T-helper 2 cell treated with Interferon-gamma antibody and Interleukin-4, amounts not matched to agents 5 μg/mL and 100 μg/mL, for 36 hours (primary cell): ENCODE data around the gene PAQR6.
A peak's percentile ranks its signal among the peaks of the same experiment; 100 is the strongest.

Experiments used
- DNase-seq: peaks from one replicate; pipeline ENCODE4 v3.0.0; 2021; ENCODE audit warnings: low spot score
- H3K27ac Mint-ChIP-seq: one replicate; pipeline ENCODE4 v1.8.0; 2021; ENCODE audit warnings: mild to moderate bottlenecking, mixed read lengths
- H3K27me3 Mint-ChIP-seq: one replicate; pipeline ENCODE4 v1.8.0; 2021; ENCODE audit warnings: low read depth, mixed read lengths
- H3K36me3 Mint-ChIP-seq: one replicate; pipeline ENCODE4 v1.8.0; 2021; ENCODE audit warnings: low read depth, mixed read lengths
- H3K4me1 Mint-ChIP-seq: one replicate; pipeline ENCODE4 v1.8.0; 2021; ENCODE audit warnings: low read depth, mixed read lengths
- H3K4me3 Mint-ChIP-seq: one replicate; pipeline ENCODE4 v1.8.0; 2022; ENCODE audit warnings: mild to moderate bottlenecking, moderate library complexity, mixed read lengths
- H3K9me3 Mint-ChIP-seq: one replicate; pipeline ENCODE4 v1.8.0; 2021; ENCODE audit warnings: mixed read lengths

Gene PAQR6

GRCh38 chr1:156247460-156248322 lies at the start of gene PAQR6:
Gene PAQR6, minus strand, starts transcription at chr1:156248056. Its CDS starts 1,325 bp downstream, at chr1:156246731.
- Mint-ChIP-seq H3K36me3 (peaks cover 25% of the 10 kb centered on the region), H3K27me3 (no peaks in the 10 kb centered on the region), H3K4me1 (peaks cover 32% of the 10 kb centered on the region), H3K4me3 (no peak within 1 kb of the TSS), H3K9me3 (no peaks in the 10 kb centered on the region), H3K27ac (peak within 1 kb of the TSS; percentile 4)
- no peak for DNase-seq

DNA sequence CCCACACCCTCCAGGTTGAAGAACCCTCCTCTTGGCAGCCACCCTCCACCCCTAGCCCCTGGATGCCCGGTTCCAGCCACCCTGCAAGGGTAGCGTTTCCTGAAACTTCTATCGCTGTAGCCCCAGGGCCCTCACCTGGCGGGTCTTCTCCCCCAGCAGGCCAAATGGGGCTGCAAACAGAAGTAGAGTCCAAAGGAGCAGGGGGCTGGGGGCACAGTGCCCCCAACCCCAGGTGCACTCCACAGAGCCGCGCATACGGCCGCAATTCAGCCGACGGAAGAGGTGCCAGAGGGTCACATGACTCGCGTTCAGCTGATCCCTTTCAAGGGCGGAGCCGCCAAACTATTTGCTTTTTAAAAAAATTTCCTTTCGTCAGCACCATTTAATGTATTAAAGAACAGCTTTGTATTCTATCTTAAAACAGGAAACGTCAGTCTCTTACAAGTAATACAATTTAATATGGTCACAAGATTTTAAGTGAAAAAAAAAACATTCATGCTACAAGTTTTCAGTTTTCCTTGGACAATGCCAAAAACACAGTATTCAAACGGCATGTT lies 47.6 kb upstream of the PAQR6 start, which contains the start of gene GLMP:
TSS of gene GLMP (minus strand) at position 289 of the 557 bp plus-strand sequence. CDS start at position 255, 34 bp downstream.
- Mint-ChIP-seq H3K36me3 (no peaks in the 10 kb centered on the region), H3K27me3 (no peaks in the 10 kb centered on the region), H3K4me3 (peak within 1 kb of the TSS; percentile 90), H3K27ac (peak within 1 kb of the TSS; percentile 86), H3K4me1 (peaks cover 9% of the 10 kb centered on the region), H3K9me3 (no peaks in the 10 kb centered on the region)
- peak; percentile 41 for DNase-seq

GRCh38 chr1:156293895-156294294 lies 46.0 kb upstream of the PAQR6 start:
- no peaks in the 10 kb centered on the region for H3K36me3 Mint-ChIP-seq
- H3K4me1 Mint-ChIP-seq: peaks cover 9% of the 10 kb centered on the region
- H3K4me3 Mint-ChIP-seq: peak overlapping the region; percentile 26
- no peak overlapping the region for H3K27ac Mint-ChIP-seq
- H3K9me3 Mint-ChIP-seq: no peaks in the 10 kb centered on the region
- DNase-seq: no peak
- no peaks in the 10 kb centered on the region for H3K27me3 Mint-ChIP-seq

DNA sequence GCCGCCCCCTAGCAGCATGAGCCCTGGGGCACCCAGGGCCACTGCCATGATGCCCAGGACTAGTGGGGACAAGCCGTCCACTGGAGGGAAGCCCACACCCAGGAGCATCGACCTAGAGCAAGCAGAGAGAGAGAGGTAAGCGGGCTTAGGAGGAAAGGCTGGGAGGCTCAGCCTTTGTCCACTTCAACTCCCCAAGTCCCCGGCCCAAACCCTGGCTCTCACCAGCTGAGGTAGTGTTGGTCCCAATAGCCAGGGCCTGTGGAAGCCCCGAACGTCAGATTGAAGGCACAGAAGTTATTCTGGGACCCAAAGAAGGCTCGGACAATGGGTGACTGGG lies 45.2 kb upstream of the PAQR6 start:
- Mint-ChIP-seq H3K27me3 (no peaks in the 10 kb centered on the region), H3K4me3 (no peak overlapping the region), H3K4me1 (peaks cover 9% of the 10 kb centered on the region), H3K9me3 (no peaks in the 10 kb centered on the region), H3K27ac (no peak overlapping the region), H3K36me3 (peaks cover 3% of the 10 kb centered on the region)
- no peak for DNase-seq

- Mint-ChIP-seq H3K4me1 (peaks cover 9% of the 10 kb centered on the region), H3K27ac (peak overlapping the region; percentile 48), H3K27me3 (no peaks in the 10 kb centered on the region), H3K4me3 (peak overlapping the region; percentile 68), H3K36me3 (peaks cover 3% of the 10 kb centered on the region), H3K9me3 (no peaks in the 10 kb centered on the region)
- DNase-seq: peak; percentile 20
These were observed 43.6 kb upstream of the PAQR6 start for GRCh38 chr1:156291226-156292061.

DNA sequence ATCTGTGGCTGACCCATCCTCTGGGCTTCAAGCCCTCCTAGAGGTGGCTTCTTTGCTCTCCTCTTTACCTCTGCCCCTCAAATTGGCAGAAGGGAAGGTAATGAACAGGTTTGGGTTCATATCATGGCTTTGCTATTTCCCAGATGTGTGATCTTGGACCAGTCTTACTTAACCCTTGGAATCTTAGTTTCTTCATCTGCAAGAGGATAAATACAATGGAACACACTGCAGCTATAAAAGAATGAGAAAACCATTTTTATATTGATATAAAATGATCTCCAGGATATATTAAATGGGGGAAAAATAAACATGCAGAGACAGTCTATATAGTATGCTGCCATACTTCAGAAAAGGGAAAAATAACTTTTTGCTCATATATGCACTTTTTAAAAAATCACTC lies 42.0 kb upstream of the PAQR6 start:
- no peak for DNase-seq
- Mint-ChIP-seq H3K36me3 (peaks cover 4% of the 10 kb centered on the region), H3K27me3 (no peaks in the 10 kb centered on the region), H3K4me3 (no peak overlapping the region), H3K27ac (no peak overlapping the region), H3K4me1 (peaks cover 5% of the 10 kb centered on the region), H3K9me3 (no peaks in the 10 kb centered on the region)

- no peak for DNase-seq
- no peak overlapping the region for H3K4me3 Mint-ChIP-seq
- H3K36me3 Mint-ChIP-seq: peaks cover 10% of the 10 kb centered on the region
- H3K4me1 Mint-ChIP-seq: peaks cover 17% of the 10 kb centered on the region
- no peaks in the 10 kb centered on the region for H3K27me3 Mint-ChIP-seq
- no peak overlapping the region for H3K27ac Mint-ChIP-seq
- no peaks in the 10 kb centered on the region for H3K9me3 Mint-ChIP-seq
These were observed 38.2 kb upstream of the PAQR6 start for GRCh38 chr1:156286061-156286460.

- H3K4me1 Mint-ChIP-seq: peaks cover 23% of the 10 kb centered on the region
- no peak for DNase-seq
- H3K36me3 Mint-ChIP-seq: peaks cover 10% of the 10 kb centered on the region
- no peak overlapping the region for H3K27ac Mint-ChIP-seq
- no peaks in the 10 kb centered on the region for H3K27me3 Mint-ChIP-seq
- no peak overlapping the region for H3K4me3 Mint-ChIP-seq
- no peaks in the 10 kb centered on the region for H3K9me3 Mint-ChIP-seq
These were observed 37.6 kb upstream of the PAQR6 start for GRCh38 chr1:156285437-156285836.

DNA sequence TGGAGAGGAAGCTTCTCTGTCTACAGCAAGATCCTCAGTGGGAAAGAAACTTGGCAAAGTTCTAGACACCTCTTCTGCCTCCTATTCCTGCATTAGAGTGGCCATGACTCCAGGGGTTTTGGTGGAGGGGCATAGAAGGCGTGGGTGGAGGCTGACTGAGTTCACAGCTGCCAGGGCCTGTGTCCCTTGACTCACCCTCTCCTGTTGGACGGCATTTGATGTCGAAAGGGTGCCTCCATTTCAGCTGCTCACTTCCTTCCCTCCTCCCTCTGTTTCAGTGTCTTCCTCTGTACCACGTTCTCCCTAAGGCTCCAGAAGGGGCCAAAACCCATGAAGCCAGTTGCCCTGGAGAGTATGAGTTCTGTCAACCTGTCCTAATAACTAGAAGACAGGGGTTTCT lies 36.9 kb upstream of the PAQR6 start:
- Mint-ChIP-seq H3K27me3 (no peaks in the 10 kb centered on the region), H3K4me1 (peaks cover 27% of the 10 kb centered on the region), H3K27ac (no peak overlapping the region), H3K36me3 (peaks cover 10% of the 10 kb centered on the region), H3K4me3 (no peak overlapping the region), H3K9me3 (no peaks in the 10 kb centered on the region)
- DNase-seq: no peak

GRCh38 chr1:156284112-156284511 lies 36.3 kb upstream of the PAQR6 start, which contains the start of gene TMEM79:
Gene TMEM79, plus strand, starts transcription at chr1:156284325. Its CDS starts 902 bp downstream, at chr1:156285227.
- Mint-ChIP-seq H3K4me1 (peaks cover 29% of the 10 kb centered on the region), H3K36me3 (peaks cover 10% of the 10 kb centered on the region), H3K4me3 (peak within 1 kb of the TSS; percentile 91), H3K27me3 (no peaks in the 10 kb centered on the region), H3K27ac (peak within 1 kb of the TSS; percentile 92), H3K9me3 (no peaks in the 10 kb centered on the region)
- DNase-seq: no peak

DNA sequence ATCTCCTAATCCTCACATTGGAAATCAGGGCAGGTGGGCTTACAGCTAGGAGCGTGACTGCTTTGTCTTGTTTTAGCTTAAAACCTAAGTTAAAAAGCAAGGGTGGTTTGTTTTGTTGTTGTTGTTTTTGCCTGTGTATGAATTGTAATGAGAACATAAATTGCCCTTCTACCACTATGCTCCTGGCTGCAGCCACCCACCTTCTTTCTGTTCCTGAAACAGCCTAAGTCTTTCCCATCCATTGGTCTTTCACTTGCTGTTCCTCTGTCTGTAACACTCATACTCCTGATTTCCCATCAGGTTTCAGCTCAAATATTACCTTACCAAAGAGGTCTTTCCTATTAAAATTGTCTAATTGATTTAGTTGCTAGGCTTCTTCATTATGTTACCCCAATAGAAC lies 35.7 kb upstream of the PAQR6 start:
- Mint-ChIP-seq H3K27me3 (no peaks in the 10 kb centered on the region), H3K27ac (peak overlapping the region; percentile 92), H3K4me1 (peaks cover 29% of the 10 kb centered on the region), H3K4me3 (peak overlapping the region; percentile 91), H3K36me3 (peaks cover 9% of the 10 kb centered on the region), H3K9me3 (no peaks in the 10 kb centered on the region)
- DNase-seq: no peak

GRCh38 chr1:156282479-156283222 lies 34.8 kb upstream of the PAQR6 start, which contains the start of gene SMG5:
Gene SMG5, minus strand, starts transcription at chr1:156282825. Its CDS starts 145 bp downstream, at chr1:156282680.
- peak; percentile 96 for DNase-seq
- Mint-ChIP-seq H3K9me3 (no peaks in the 10 kb centered on the region), H3K27ac (peak within 1 kb of the TSS; percentile 92), H3K4me3 (peak within 1 kb of the TSS; percentile 91), H3K36me3 (peaks cover 18% of the 10 kb centered on the region), H3K27me3 (no peaks in the 10 kb centered on the region), H3K4me1 (peaks cover 30% of the 10 kb centered on the region)
